ENCODE measurements around the gene IFI30.
A peak's percentile ranks its signal among the peaks of the same experiment; 100 is the strongest.
"Not testable (repeated sequence)": the region's sequence is repeated elsewhere in the genome, so short reads cannot be mapped to it uniquely, and the experiment has no call there.

Gene IFI30

DNA sequence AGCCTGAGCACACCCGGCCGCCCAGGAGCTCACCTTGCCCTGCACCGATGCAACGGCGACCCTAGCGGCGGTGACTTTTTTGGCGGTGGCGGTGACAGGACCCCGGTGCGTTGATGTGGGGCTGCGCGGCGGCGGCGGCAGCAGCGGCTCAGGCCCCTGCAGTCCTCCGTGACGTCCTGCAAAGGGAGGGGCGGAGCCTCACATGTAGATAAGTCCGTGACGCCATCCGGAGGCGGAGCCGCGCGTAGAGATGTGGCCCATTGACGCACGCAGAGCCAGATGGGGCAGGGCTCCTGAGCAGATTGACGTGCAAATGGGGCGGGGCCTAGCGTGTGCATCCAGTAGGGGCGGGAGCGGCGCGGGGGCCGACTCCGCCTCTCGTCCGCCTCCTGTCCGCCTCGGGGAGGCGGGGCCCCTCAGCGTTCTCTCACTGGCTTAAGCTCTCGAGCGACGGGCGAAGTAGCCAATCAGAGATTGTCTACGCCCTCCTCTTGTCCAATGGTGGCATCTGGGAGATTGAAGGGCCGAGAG is 30.3 kb downstream of the IFI30 start, which contains the start of gene RAB3A:
TSS of gene RAB3A (minus strand) at position 180 of the 531 bp plus-strand sequence. CDS start 1,302 bp downstream, outside the sequence.
- DNase-seq: peak; percentile 100

GRCh38 chr19:18204394-18205199 is 31.0 kb downstream of the IFI30 start:
- DNase-seq: peak; percentile 86

DNA sequence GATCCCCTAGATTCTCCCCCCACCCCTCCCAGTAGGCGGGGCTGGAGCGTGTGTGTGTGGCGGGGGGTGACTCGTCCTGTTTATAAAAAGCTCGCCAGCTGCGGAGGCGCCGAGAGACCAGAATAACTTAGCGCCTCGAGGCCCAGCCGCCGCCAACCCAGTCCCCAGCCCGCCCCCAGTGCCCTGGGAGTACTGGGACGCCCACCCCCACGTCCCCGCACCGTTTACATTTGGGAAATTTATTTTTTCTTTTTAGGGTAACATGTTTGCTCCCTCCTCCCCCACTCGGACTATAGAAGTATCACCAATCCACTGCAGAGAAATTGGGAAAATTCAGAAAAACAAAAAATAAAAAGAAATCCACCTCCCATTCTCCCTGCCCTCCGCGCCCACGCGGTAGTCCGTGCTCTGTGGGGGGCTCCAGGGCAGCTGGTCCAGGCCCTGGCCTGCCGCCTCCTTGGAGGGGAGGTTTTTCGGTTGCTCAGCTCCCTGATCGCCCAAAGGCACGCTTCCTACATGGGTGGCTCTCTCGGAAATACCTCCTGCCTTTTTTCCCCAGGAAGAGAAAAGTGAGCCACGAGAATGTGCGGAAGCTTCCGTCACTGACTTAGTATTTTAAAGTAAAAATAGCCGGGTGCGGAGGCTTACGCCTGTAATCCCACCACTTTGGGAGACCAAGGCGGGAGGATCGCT is 31.7 kb downstream of the IFI30 start:
- peak; percentile 84 for DNase-seq

DNA sequence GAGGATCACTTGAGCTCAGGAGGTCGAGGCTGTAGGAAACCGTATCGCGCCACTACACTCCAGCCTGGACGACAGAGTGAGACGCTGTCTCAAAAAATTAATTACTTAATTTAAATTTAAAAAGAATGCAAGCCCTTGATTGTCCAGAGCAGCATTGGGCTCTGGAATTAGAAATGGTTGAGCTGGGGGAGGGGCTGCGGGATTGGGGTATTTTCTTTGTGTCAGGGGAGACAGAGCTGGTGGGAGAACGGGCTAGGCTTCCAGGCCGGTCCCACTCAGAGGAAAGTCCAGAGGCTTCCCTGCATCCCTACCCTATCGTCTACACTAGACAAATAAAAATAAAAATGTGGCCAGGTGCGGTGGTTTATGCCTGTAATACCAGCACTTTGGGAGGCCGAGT is 32.4 kb downstream of the IFI30 start:
- no peak for DNase-seq

DNA sequence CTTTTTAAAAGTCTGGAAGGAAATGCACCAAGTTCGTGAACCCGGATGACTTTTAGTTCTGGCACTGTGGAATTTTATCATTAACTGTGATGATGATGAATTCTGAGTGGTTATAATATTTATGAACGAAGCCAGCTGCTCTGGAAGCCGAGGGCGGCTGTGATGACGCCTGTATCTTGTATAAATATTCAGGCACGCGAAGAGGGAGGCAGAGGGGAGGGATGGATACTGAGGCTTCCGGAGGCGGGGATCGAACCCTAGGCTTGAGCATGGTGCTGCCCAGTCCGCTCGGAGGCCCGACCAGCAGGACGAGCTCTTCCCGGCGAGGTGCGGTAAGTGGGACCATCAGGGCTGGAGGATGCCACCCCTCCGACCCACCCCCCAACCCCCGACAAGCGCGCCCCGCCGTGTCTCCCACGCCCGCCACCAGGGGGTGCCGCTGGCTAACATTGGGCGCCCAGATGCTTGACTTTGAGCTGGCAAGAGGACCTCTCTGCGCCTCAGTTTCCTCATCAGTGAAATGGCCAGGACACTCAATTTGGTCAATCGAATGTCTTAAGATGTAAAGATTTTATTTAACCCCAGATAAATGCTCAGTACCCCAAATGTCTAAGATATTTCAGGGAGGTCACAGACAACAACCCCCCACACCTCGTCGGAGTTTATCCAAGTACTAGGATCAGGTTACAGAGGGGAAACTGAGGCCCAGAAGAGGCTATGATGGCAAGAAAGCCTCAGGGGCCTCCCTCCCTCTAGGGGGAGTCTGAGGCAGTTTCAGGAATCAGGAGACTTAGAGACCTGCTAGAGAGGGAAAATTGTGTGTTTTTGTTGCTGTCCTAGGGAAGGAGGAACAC is 34.7 kb downstream of the IFI30 start:
- no peak for DNase-seq

DNA sequence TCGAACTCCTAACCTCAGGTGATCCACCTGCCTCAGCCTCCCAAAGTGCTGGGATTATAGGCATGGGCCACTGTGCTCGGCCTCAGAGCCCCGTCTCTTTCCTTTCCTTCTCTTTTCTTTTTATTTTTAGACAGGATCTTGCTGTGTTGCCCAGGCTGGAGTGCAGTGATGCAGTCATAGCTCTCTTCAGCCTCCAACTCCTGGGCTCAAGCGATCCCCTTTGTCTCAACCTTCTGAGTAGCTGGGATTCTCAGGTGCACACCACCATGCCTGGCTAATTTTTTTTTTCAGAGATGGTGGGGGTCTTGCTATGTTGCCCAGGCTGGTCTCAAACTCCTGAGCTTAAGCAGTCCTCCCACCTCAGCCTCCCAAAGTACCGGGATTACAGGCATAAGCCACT is 36.3 kb downstream of the IFI30 start:
- DNase-seq: not testable (repeated sequence)

DNA sequence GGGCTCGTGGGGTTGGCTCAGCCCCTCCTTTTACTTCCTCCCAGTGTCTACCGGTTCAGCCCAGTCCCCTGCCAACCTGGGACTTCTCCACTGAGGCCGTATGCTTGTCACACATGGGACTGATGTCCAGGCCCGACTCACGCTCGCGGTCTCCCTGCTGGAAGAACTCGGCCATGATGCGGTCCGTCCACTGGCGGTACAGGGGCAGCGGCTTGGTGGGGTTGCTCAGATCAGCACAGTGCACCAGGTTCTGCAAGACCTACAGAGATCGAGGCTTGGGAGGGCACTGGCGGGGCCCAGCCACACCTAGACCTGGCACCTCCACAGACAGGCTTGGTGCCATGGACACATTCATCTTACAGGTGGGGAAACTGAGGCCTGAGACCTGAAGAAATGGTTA is 38.1 kb downstream of the IFI30 start:
- DNase-seq: no peak

- no peak for DNase-seq
These were observed 41.3 kb downstream of the IFI30 start for GRCh38 chr19:18214779-18215433.

- no peak for DNase-seq
These were observed 43.2 kb downstream of the IFI30 start for GRCh38 chr19:18216789-18217188.

- DNase-seq: no peak
These were observed 44.5 kb downstream of the IFI30 start for GRCh38 chr19:18218159-18218558.

DNA sequence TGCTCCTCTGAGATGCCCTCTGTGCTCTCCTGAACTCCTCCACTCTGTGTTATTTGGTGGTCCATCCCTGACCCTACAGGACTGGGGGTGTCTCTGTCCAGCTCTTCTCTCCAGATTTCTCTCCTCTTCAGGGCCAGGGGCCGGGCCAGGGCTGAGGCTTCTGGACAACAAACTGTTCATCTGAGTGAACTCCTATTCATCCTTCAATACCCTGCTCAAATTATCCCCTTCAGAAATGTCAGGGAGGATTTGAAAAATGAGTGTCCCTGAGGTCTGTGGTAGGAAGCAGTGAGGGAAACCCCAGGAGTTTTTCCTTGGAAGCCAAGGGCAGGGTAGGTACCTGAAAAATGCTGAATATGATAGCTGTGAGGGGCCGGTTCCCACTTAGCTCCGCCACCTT is 45.0 kb downstream of the IFI30 start:
- DNase-seq: no peak

DNA sequence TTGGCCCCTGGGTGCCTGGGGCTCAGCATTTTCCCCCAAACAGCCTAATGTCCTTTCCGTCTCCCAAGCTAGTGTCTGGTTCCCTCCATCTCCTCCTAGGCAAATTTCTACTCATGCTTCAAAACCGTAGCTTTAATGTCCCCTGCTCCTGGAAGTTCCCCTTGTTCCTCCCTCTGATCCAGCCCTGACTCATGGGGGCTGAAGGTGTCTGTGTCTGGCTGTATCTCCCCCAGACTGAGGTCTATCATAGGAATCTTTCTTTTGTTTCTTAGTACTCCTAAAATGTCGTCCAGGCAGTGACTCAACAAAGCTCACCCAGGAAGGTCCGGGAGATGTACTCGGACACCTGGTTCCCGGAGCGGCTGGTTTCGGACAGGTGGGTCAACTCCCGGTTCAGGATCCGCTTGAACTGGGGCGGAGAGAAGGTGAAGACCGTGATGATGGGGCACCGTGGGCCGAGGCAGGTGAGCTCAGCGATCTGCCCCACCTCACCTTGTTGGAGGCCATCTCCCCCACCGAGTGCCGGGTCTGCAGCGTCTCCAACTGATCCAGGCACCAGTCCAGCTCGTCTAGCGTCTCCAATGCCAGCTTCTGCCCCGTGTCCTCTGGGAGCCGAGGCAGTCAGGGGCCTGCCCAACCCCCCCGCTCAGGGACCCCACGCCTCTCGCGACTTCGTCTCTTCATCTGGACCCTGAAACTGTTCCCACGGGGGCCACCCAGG is 46.5 kb downstream of the IFI30 start:
- no peak for DNase-seq

DNA sequence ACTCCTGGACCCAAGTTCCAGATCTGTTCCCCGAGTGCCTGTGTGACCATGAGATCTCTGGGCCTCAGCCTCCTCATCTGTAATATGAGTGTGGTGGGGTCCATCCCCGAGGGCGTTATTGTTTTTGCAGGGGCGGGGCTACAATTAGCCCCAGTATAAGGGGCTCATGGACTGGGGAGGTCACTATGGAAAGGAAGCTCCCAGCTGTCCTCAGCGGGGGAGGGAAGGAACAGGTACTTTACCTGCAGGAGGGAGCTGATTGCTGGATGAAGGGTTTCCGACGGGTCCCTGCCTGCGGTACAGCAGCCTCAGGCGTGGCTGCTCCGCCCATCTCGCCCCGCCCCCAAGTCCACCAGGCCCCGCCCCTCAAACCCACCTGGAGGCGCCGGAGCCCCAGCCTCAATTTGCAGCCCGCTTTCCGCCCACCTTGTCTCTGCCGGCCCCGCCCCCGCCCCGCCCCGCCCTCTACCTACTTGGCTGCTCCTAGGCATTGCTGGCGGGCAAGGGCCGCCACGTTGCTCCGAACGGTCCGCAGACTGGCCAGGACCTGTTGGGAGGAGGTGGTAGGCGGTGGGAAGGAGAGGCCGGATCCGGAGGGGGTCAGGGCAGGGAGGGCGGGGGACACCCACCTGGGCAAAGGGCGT is 47.1 kb downstream of the IFI30 start:
- DNase-seq: no peak

DNA sequence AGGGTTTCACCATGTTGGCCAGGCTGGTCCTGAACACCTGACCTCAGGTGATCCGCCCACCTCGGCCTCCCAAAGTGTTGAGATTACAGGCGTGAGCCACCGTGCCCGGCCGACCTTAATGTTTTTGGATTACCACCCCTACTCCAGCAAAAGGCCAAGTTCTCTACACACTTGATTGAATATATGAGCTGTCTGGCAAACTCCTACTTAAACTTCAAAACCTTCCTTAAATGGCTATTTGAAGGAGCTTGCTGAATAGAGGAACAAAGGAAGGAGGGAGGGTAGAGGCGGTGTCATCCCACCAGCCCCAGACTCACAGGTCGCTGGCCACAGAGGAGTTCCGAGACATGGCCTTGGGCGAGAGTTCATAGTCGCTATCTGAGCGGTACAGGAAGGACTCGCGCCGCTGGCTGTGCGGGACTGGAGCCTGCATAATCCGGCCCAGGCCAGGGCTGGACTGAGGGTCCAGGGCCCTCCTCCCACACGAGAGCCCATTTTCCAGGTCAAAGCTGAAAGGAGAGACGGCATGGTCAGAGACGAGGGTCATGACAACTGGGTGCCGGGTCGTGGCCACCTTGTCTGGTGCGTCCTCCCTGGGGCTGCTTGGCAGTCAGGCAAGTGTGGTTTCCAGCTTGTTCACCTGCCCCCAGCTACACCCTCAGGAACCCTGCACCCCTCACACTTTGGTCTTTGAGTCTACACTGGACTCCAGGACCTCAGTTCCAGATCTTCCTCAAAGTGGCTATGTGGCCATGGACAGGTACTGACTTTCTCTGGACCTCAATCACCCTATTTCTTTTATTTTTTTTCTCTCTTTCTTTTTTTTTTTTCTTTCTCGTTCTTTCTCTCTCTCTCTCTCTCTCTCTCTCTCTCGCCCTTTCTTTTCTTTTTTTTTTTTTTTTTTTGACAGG is 48.5 kb downstream of the IFI30 start:
- DNase-seq: no peak

GRCh38 chr19:18223860-18224524 is 50.4 kb downstream of the IFI30 start:
- peak; percentile 53 for DNase-seq

- DNase-seq: peak; percentile 98
These were observed 51.1 kb downstream of the IFI30 start for GRCh38 chr19:18224525-18225354.

GRCh38 chr19:18225355-18225701 is 51.7 kb downstream of the IFI30 start:
- no peak for DNase-seq

DNA sequence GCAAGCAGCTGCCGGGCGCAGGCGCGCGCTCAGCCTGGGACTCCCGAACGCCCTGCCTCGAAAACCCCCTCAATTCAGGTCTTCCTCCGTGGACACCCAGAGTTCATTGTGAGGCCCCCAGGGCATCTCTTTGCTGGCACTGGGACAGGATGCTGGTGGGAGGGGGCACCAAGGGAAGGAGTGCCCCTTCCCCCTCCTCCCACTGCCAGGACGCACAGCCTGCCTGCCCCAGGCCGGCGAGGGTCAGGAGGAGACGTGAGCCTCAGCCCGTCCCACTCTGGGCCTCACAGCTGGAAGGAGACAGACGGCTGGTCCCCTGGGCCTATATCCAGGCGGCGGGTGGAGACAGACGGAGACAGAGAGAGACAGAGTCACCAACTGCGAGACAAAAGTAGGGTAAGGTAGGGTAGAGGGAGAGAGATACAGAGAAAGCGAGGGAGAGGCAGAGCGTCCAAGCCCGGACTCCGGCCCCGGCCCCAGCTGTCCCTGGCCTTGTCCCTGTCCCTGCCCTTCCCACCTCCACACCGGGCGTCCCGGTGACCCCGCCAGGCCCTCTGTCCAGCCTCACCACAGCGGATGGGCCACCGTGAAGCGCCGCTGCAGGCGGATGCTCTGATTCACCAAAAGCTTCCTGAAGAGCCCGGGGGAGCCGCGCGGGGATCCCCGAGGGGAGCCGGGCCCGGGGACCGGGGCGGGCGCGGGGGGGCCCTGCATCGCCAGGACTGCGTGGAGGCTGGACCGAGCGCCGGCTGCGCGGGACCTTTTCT is 52.3 kb downstream of the IFI30 start, which contains the start of gene PDE4C:
TSS of gene PDE4C (minus strand) at position 737 of the 767 bp plus-strand sequence. CDS start at position 714, 23 bp downstream.
- DNase-seq: peak; percentile 49

Data from right hindlimb (tissue), 1 donor.